Lung (tissue), 12 donors: ENCODE measurements around the gene CORO1C. TPM values are rescaled to one million over a fixed set of nuclear protein-coding genes. Genes with fewer than 3 reads are reported as not detected.

ENCODE experiments used
- ATAC-seq: fragments of 200-7000 bp; cut with Tn5 transposase; one replicate; pipeline ENCODE4 v1.9.1; 2020; ENCODE audit warnings: moderate number of reproducible peaks; ENCODE audit not compliant: insufficient read depth, low FRiP score
- DNase-seq, 3 donors: peaks; one replicate each; pipeline ENCODE4 v3.0.0-alpha.2; 2013 to 2017
- H3K27ac ChIP-seq, 2 donors: one replicate each; pipeline ENCODE4 v1.5.1; 2013; ENCODE audit warnings: mild to moderate bottlenecking in 2 of 2, moderate library complexity in 2 of 2, control low read depth in 1 of 2, inconsistent platforms in 1 of 2, low read depth in 1 of 2, low read length in 1 of 2
- H3K27me3 ChIP-seq, 3 donors: one replicate each; pipeline ENCODE4 v1.5.1; 2013; ENCODE audit warnings: low read length in 2 of 3; ENCODE audit not compliant: control insufficient read depth in 3 of 3, insufficient read depth in 3 of 3
- H3K36me3 ChIP-seq, 4 donors: one replicate each; pipeline ENCODE4 v1.5.1; 2013; ENCODE audit warnings: low read length in 4 of 4, mild to moderate bottlenecking in 1 of 4, moderate library complexity in 1 of 4; ENCODE audit not compliant: control insufficient read depth in 4 of 4, insufficient read depth in 4 of 4
- H3K4me1 ChIP-seq, 5 donors: one replicate each; pipeline ENCODE4 v1.5.1; 2013; ENCODE audit warnings: low read length in 5 of 5, mild to moderate bottlenecking in 2 of 5, moderate library complexity in 1 of 5; ENCODE audit not compliant: control insufficient read depth in 5 of 5, insufficient read depth in 5 of 5
- H3K4me3 ChIP-seq: one replicate; pipeline ENCODE4 v1.5.1; 2013; ENCODE audit warnings: mild to moderate bottlenecking, control low read depth, moderate library complexity
- H3K9ac ChIP-seq, 2 donors: one replicate each; pipeline ENCODE4 v1.5.1; 2013; ENCODE audit warnings: low read length in 2 of 2, control low read depth in 1 of 2; ENCODE audit not compliant: insufficient read depth in 1 of 2
- H3K9me3 ChIP-seq, 4 donors: one replicate each; pipeline ENCODE4 v1.5.1; 2013; ENCODE audit warnings: low read length in 3 of 4, mild to moderate bottlenecking in 1 of 4, moderate library complexity in 1 of 4; ENCODE audit not compliant: control insufficient read depth in 4 of 4, insufficient read depth in 3 of 4
- WGBS, 2 donors: extraction: QIAGEN DNeasy Blood & Tissue Kit; methylation state at CpG; one replicate each; pipeline ENCODE4 v1.1.7; 2013; 5-methylcytosine and 5-hydroxymethylcytosine counted together
- polyA plus RNA-seq, 2 donors: library from polyadenylated mRNA; stranded (reverse); fragments of 200-250 nt; gene quantifications; one replicate each; pipeline ENCODE4 v1.2.1, GENCODE V29; 2013
- total RNA-seq, 2 donors: library from RNA; depleted of rRNA in 1 of 2; stranded (reverse); fragments of >200 nt in 1 of 2; gene quantifications; one replicate each; pipeline ENCODE4 v1.2.1, GENCODE V29; 2014 to 2021
- TF ChIP-seq, protein P1 (sequence below): IDR thresholded peaks from 2 replicates; pipeline ENCODE4 v1.5.1; 2012; ENCODE audit warnings: mild to moderate bottlenecking; ENCODE audit errors: control extremely low read depth, extremely low read depth
- donor health status: control.
- donor health status: control.
- donor health status: Bipolar disorder and iron deficiency.
- donor health status: healthy.
- donor health status: DM: yes; HTN: yes; CAD: no.

Gene CORO1C
- total and polyA plus RNA-seq, 4 donors = 36.4 to 227 (median 105) TPM

DNA sequence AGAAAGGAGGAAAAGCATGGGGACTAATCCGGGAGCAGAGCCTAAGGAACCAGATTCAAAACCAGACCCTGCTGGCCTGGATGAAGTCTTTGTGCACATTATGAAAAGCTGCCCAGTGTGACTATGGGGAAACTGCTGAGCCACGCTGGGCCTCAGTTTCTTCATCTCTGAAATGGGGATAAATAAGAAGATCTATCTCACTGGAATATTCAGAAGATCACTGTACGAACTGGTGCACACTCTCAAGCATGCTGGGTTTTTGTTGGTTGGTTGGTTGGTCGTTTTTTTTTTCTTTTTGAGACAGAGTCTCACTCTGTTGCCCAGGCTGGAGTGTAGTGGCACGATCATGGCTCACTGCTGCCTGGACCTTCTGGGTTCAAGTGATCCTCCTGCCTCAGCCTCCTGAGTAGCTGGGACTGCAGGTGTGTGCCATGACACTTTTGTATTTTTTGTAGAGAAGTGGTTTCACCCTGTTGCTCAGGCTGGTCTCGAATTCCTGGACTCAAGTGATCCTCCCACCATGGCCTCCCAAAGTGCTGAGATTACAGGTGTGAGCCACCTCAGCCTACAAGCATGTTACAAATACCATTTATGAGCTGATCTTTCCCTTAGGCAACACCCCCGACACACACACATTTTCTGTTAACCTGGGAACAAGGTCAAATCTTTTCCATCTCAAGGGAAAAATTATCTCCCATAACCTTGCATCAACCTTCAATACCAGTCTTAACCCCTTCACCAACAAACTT lies 33.4 kb upstream of the CORO1C start:
- H3K27ac ChIP-seq = no peak overlapping the region
- no peaks in the 10 kb centered on the region for H3K36me3 ChIP-seq
- peaks cover 0 to 3% (median 0%) of the 10 kb centered on the region in 3 donors for H3K27me3 ChIP-seq
- 90 to 96% methylated on average over 7 of the region's 7 CpGs for WGBS, 2 donors
- no peak overlapping the region for H3K4me3 ChIP-seq
- TF ChIP-seq, protein P1, sequence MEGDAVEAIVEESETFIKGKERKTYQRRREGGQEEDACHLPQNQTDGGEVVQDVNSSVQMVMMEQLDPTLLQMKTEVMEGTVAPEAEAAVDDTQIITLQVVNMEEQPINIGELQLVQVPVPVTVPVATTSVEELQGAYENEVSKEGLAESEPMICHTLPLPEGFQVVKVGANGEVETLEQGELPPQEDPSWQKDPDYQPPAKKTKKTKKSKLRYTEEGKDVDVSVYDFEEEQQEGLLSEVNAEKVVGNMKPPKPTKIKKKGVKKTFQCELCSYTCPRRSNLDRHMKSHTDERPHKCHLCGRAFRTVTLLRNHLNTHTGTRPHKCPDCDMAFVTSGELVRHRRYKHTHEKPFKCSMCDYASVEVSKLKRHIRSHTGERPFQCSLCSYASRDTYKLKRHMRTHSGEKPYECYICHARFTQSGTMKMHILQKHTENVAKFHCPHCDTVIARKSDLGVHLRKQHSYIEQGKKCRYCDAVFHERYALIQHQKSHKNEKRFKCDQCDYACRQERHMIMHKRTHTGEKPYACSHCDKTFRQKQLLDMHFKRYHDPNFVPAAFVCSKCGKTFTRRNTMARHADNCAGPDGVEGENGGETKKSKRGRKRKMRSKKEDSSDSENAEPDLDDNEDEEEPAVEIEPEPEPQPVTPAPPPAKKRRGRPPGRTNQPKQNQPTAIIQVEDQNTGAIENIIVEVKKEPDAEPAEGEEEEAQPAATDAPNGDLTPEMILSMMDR = no peak
- H3K9ac ChIP-seq = no peak overlapping the region
- ATAC-seq (no peak), DNase-seq (no peak)
- H3K4me1 ChIP-seq = peaks cover 0 to 6% (median 0%) of the 10 kb centered on the region in 5 donors
- no peaks in the 10 kb centered on the region for H3K9me3 ChIP-seq

GRCh38 chr12:108761226-108761625 lies 29.9 kb upstream of the CORO1C start:
- H3K27me3 ChIP-seq = no peaks in the 10 kb centered on the region
- no peak overlapping the region for H3K27ac ChIP-seq
- WGBS, 2 donors = 98% methylated on average over 11 of the region's 11 CpGs
- no peak overlapping the region for H3K9ac ChIP-seq
- no peaks in the 10 kb centered on the region for H3K4me1 ChIP-seq
- H3K4me3 ChIP-seq = no peak overlapping the region
- no peak for ATAC-seq
- no peak for DNase-seq
- no peaks in the 10 kb centered on the region for H3K36me3 ChIP-seq
- TF ChIP-seq, protein P1 = no peak
- H3K9me3 ChIP-seq = no peaks in the 10 kb centered on the region

- Histone ChIP-seq H3K9ac (no peak overlapping the region), H3K4me3 (no peak overlapping the region), H3K27ac (no peak overlapping the region), H3K9me3 (no peaks in the 10 kb centered on the region), H3K27me3 (no peaks in the 10 kb centered on the region), H3K4me1 (no peaks in the 10 kb centered on the region), H3K36me3 (no peaks in the 10 kb centered on the region)
- DNase-seq = no peak
- TF ChIP-seq, protein P1 = no peak
- no peak for ATAC-seq
- WGBS, 2 donors = 78 to 81% methylated on average over 10 to 11 of the region's 11 CpGs
These were observed 28.6 kb upstream of the CORO1C start for GRCh38 chr12:108759924-108760323.
